Stimulated activated CD8-positive, alpha-beta memory T cell treated with anti-CD3 and anti-CD28 coated beads, Interleukin-7, amount 100 ng/mL, for 24 hours (primary cell): ENCODE results near the gene TSHZ2.

Experiments used
- DNase-seq: peaks from one replicate; pipeline ENCODE4 v3.0.0-alpha.2; 2020; ENCODE audit warnings: low read depth

The TSHZ2 gene

DNA sequence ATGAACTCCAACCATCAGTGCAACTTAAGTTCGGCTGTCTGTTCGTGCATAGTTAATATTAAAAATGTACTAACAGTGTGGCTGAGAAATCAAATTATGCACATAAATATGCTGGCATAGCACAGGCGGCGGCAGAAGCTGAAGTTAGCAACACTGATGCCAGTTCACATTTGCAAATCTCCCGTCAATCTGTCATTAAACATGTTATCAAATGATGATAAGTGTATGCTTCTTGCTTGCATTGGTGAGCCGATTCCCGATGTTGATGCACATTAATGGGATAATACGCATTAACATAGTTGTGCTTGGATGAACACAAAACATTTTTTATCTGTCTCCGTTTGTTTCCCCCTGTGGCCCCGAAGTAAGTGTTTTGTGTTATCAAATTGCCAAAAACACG, 312.1 kb downstream of the TSHZ2 start:
- no peak for DNase-seq

DNA sequence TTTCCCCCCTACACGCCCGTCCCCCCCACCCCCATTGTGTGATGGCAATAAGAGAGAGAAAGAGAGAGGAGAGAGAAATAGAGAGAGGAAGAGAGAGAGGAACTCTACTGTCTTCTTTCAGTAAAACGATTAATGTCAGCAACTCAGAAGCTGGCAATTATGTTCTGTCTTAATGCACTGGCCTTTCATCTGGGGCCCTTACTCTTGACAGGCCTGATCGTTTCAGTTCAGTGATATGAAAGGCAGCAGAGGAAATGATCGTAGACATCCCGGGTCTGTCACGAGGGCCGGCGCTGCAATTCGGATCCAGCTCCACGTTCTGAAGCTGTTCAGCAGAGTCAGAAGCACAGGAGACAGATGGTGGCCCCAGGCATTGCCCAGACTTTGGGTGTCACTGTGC, 312.5 kb downstream of the TSHZ2 start:
- DNase-seq: no peak

DNA sequence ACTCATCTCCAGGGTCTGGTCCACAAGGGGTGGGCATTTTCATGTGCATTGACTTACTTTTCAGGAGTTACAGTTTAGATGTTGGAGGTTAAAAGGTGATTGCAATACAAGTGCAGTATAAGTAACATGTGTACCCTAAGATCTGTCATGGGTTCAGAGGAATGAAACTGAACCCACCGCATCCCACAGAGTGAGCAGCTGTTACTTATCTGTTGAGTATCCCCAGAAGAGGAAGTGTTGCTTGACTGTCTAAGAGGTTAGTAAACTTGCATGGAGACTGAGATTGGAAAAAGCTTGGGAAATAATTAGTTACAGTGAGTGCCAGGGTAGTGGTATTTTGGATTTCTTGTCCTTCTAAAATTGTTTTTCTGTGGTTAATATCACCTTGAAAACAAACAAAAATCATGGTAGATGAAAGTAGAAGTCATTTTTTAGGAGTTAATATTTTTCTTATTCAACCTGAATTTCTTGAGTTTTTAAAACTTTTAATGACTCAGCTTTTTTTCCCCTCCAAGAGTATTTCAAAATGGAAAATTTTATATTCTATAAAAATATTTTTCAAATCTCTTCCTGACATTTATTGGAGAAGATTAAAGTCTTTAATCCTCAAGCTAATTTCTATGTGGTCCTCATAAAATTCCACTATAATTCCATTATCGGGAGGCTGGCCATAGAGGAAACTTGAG, 315.3 kb downstream of the TSHZ2 start:
- DNase-seq: no peak

DNA sequence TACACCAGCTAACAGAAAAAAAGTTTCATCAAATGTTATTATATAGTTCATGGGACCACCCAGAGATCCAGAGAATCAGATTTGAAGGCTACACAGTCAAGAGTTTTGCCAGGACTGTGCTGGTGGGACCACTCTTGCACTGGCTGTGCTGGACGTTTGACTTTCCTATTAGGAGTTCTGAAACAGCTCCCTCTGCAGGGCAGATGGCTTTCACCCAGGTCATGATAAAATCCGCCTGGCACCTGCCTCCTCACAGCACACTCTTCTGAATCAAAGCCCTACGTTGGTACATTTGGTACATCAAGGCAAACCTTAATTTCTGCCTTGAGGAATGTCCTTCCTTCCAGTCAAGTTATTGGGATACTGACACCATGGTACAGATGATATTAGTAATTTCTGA, 319.4 kb downstream of the TSHZ2 start:
- DNase-seq: no peak

DNA sequence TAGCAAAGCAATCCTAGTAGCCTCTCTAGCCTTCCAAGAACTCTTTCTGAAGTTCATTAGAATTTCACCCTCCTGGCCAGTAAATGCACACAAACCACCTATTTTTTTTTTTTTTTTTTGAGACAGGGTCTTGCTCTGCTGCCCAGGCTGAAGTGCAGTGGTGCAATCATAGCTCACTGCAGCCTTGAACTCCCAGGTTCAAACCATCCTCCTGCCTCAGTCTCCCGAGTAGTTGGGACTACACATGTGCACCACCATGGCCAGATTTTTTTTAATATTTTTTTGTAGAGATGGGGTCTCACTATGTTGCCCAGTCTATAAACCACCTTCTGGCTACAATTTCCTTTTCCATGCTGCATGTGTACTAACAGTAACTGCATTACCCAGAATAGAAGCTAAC, 320.2 kb downstream of the TSHZ2 start:
- no peak for DNase-seq

DNA sequence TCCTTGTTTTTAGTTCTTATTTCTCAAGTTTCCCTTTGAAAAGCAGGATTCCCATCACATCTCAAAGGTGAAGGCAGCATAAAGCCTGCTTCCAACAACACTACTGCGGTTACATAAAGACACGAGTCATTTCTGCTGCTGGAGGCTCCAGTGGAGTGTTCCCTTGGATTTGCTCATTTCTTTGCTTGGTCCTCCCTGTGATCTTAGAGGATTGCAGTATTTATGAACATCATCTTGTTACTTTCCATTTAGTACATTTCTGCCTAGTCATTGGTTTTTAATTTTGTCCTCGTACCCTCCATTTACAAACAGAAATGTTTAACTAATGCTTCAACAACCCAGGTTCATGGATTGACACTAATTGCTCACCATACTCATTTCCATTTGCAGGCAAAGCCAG, 322.6 kb downstream of the TSHZ2 start:
- DNase-seq: no peak

DNA sequence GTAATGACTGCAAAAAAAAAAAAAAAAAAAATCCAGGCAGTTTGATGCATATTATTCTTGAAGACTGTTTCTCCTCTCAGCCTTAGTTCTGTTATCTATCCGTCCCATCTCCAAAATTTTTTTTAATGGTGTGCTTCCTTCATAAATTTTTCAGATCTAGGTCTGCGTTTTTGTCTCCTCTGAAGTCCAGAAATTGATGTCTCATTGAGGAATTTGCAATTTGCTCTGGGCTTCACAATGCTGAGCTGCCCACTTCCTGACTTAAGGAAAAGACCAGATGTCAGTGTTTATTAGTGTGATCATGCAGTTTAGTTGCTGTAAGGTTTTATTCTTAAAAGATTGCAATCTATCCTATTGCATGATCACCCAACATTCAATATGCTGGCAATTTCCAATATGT, 323.9 kb downstream of the TSHZ2 start:
- no peak for DNase-seq

DNA sequence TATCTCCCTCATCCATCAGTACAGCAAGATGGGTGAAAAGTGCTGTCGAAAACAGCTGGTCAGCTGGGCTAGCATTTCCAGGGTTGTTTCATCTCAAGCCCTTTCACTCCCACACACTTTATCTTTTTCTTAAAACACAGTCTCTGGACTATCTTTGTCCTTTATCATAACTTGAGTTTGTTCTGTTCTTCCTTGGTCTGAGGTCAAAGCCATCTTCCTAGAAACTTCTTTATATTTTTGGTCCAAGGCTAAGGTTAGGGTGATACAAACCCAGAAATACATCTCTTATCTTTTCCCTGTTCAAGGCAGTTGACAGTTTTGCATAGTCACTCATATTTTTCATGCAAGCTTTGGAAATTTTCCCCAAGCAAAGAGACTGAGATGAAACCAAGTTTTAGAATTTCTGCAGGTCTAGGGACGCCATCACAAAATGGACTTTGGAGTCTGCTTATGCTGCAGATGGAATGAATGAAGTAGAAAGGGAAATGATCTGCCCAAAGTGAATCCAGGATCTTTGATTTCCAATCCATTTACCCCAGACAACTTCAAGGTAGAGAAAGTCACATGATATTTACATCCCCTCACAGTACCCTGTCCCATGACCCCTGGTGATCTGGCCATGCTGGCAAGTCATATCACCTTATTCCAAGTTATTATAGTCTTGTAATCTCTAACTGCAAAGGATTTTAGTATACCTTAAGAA, 324.4 kb downstream of the TSHZ2 start:
- DNase-seq: no peak

DNA sequence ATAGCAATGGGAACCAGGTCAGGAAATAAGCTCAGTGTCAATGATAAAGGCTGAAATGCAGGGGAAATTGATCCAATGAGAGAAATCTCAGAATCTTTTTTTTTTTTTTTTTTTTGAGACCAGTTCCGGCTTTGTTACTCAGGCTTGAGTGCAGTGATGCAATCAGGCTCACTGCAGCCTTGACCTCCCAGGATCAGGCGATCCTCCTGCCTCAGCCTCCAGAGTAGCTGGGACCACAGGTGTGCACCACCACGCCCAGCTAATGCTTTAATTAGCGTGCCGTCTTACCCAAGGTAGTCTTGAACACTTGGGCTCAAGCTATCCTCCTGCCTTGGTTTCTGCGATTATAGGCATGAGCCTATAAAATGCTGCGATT, 325.0 kb downstream of the TSHZ2 start:
- no peak for DNase-seq

DNA sequence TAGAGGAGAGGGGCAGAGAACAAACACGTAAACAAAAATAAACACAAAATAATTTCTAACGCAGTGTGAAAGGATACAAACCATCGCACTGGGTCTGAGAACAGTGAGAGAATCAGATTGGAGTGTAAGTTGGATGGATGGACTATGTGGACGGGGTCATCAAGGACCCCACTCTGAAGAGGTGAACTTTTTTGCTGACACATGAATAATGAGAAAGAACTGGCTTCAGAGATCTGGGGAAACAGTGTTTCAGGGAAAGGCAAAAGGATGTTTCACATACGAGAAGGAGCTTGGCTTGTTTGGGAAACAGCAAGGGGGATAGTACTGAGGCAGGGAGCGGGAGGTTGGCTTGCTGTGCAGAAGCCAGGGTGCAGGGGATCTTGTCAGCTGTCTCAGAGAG, 326.1 kb downstream of the TSHZ2 start:
- no peak for DNase-seq

DNA sequence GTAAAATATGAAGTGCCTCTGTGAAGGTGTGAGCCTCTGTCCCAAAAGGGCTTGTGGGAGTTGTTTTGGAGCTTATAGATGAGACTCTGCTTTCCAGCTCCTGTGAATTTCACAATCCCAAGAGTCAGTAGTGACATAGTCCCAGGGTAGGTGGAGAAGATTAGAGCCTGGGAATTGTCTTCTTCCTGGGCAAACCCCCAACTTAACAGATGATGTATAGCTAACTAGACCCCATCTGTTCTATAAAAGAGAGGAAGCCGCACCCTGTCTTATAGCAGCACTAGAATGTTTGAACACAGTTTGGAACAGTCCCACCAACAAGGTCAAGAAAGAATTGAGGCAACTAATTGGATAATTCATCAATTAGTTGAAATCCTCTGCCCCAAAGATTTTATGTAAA, 326.8 kb downstream of the TSHZ2 start:
- no peak for DNase-seq

DNA sequence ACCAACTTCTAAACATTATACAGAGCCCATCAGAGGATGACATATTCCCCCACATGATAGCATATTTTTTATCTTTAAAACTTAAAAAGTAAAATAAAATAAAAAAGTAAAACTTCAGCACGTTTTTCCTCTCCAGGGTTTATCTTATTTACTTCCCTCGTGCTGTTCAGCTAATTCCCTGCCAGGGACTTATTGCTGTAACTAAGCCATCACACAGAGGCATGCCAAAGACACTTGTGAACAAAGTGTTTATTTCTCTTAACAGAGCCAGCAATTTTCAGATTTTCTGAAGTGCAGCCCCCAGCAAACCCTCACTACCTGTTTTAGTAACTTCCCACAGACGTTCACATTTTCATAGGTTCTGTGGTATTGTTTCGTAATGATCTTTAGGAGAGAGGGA, 327.7 kb downstream of the TSHZ2 start:
- no peak for DNase-seq

DNA sequence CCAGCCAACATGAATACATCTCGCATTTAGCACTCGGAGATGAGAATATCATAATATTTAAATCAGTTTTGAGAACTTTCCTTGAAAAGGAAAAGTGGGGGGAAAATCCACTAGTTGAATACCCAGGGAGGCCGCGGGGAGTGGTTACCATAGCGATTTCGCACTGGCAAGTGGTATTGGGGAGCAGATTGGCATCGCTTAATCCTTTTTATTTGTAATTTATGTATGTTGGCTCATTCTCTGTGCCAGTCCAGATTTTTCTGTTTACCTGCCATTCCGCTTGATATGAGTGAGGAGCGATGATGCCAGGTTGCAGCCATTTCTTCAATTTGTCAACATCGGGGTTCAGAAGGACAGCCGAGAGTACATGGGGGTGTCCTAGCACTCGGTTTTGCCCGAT, 329.7 kb downstream of the TSHZ2 start:
- no peak for DNase-seq

DNA sequence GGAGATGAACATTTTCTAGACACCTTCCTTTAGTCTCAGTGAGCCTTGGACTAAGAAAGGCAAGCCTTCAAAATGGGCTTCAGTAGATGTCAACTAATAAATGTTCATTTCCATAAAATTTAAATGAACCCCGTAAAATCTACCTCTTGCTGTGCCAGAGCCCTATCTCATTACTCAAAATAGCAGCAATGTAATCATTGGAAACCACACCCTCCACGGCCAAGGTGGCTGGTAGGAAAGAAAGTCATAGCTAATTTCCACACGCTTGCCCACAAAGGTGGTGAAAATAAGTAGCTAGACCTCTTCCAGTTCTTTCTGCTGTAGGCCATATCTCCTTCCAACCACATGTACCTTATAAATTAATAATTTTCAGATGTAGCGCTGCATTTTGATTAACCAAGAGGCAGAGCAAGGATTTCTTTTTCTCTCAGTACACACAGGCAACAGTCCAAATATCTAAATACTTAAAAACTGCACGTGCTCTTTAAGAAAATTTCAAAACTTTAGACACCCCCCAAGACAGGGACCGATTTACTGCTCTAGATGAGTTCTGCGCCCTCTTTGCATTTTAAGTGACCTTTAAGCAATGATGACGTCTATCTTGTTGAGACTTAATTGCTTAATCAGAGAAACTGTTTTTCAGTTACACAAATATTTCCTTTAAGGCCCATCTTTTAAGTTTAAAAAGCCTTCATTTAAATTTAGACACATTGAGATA, 330.7 kb downstream of the TSHZ2 start:
- DNase-seq: no peak

DNA sequence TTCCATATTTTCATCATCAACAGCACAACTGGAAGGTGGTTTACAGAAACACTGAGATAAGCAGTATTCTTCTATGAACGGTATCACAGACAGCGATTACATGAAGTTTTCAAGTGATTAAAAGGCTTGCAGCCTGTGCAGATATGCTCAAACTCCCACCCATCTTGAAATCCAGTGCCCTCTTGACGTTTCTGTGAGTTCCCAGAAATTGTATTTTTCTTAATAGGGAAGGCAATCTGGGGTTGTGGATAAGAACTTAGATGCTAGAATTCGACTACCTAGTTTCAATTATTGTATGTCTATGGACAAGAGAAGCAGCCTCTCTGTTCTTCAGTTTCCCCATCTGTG, 331.2 kb downstream of the TSHZ2 start:
- no peak for DNase-seq

DNA sequence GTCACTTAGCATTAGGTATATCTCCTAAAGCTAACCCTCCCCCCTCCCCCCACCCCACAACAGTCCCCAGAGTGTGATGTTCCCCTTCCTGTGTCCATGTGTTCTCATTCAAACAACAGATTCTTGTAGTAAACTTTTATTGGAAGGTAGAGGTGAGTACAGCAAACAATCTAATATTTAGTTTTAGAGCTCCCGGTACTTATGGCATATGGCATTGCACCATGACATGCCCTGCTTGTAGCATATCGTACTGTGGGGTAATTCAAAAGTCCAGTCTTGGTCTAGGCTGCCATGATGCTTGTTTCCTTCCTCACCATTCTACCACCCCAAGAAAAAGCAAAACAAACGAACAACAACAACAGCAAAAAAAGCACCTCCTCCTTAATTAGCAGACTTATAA, 332.0 kb downstream of the TSHZ2 start:
- DNase-seq: no peak

DNA sequence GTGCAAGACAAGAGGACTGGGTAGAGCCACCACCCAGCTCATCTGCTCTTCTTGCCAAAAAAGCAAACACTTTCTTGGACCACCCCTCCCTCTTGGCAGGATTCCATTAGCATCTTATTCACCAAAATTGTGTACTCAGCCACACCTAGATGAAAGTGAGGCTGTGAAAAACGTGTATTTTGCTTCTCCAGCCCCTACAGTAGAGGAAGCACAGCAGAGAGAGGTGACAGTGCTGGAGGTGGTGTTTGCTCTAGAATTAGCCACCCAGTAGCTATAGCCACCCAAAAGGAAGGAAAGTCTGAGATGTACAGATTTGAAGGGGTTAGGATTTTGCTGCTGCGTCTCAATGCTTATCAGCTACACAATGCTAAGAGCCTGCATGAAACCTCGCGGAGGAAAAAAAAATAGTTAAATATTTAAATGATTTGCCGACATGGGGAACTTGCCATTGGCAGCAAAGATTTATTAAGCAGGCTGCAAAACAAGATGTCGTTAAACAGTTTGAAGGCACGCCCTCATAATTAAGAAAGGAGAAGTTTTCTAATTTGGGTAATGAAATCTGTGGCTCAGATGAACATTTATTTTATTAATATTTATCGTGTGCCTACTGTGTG, 334.1 kb downstream of the TSHZ2 start:
- DNase-seq: no peak

DNA sequence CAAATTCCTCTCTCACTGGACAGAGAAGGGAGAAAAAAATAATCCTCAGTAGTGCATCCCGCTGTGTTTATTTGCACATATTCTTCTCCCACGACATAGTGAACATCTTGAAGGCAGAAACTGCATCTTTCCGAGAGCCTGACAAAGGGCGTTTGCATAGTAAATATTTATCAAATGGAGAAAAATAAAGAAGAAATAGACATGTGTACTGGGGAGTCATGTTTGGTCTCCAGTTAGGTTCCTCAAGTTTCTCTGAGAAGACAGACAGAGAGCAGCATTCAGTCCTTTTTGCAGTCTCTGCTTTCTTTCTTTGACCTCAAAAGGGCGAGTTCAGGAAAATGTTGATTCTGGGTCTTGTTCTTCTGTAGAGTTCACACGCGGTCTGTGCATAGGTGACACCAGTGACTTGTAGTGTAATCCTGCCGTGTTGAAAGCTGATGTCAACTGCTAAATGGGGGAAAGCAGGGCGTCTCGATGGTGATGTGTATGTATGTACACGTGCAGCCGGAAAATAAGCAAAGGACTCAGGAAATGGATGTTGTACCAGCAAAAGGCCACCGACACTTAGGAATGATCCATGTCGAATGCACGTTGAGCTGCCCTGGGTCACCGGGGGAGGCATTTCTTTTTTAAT, 335.9 kb downstream of the TSHZ2 start:
- no peak for DNase-seq

DNA sequence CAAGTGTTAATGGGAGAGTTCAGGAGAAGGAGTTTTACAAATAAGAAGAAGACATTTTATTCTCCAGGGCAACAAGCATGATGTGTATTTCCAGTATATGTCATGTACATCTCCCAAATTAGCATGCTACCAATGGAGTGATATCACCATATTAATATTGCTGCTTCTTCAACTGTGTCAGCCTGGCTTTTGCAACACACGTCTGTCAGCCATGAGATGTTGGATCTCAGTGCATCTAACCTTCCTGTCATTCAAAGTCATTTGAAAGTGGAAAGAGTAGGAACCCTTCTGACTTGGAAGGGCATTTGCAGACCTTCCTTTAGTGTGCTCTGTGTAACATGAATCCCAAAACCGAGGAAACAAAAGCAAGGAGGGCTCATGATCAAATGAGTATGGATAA, 337.4 kb downstream of the TSHZ2 start:
- no peak for DNase-seq

DNA sequence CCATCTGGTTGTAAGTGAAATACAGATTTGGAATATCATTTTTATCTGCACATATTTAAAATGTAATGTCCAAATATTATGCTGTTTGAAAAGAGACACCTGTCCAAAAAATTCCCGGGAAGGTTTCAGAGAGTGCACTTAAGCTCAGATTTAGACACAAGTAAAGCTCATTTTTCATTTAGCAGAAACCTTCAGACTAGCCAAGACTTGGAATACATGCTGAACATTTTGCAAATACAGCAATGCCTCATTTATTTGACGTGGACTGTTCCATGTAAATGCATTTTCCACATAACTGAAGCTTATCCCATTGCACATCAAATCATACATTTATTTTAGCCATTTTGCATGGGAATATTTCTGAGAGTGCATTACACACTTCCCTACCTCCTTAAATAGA, 340.8 kb downstream of the TSHZ2 start:
- no peak for DNase-seq

DNA sequence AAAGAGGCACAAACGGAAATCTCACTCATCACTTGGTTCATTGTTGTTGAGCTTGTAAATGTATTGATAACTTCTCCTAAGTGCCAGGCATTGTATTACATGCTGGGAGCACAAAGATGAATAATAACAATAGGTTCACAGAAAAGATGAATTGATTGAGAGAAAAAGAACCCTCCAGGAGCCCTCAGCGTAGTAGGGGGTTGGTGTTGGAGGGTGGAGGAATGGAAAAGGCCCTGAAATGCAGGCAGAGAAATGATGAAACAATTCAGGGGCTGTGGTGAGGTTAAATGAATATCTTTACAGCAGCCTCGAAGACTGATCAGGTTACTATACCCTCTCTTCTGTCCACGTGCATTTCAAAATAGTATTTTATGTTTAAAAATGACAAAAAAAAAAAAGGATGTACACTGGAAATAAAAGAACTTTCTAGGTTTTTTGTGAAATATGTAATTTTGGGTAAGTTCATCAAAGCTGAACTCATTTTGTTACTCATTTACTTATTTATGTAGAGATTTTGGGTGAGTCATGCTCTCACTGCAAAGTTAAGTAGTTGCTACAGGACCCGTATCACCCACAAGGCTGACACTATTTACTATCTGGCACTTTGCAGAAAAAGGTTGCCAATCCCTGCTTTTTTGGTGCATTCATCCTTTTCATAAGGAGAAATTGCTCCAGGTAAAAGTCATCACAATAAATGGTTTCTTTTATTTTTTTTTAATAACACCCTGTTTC, 344.2 kb downstream of the TSHZ2 start:
- DNase-seq: no peak

DNA sequence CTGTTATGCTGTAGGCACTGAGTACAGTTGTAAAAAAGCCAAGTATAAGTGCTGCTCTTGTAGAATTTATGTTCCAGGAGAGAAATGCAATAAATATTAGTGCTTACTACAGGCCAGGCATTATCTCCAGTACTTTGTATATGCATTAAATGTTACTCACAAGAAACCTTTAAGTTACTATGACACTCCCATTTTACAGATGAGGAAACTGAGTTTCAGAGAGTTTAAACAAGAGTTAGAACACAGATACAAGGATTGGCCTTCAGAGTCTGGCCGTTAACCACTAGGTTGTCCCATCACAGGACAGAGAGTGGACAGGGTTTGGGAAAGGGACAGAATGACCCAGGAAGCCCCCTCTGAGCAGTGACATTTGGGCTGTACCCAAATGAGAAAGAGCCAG, 347.0 kb downstream of the TSHZ2 start:
- no peak for DNase-seq
